Measurements from ENCODE around the gene PIK3R4.

The PIK3R4 gene

GRCh38 chr3:130770644-130771043 lies 24.0 kb upstream of the PIK3R4 start:
- no peaks in the 10 kb centered on the region for H3K36me3 Mint-ChIP-seq (ENCODE audit: low read depth)
- H3K9me3 Mint-ChIP-seq: no peaks in the 10 kb centered on the region
- peaks cover 3% of the 10 kb centered on the region for H3K27me3 Mint-ChIP-seq (ENCODE audit: low read depth)
- no peak overlapping the region for H3K4me3 Mint-ChIP-seq
- no peaks in the 10 kb centered on the region for H3K4me1 Mint-ChIP-seq
- no peak overlapping the region for H3K27ac Mint-ChIP-seq
- TF ChIP-seq CTCF (IDR thresholded peaks at IDR 0.05; ENCODE audit: unreplicated experiment in 3 of 3): no peak

GRCh38 chr3:130761730-130762311 lies 15.2 kb upstream of the PIK3R4 start:
- Mint-ChIP-seq H3K27ac (no peak overlapping the region), H3K4me1 (peaks cover 5% of the 10 kb centered on the region), H3K4me3 (no peak overlapping the region), H3K9me3 (no peaks in the 10 kb centered on the region), H3K27me3 (ENCODE audit: low read depth) (no peaks in the 10 kb centered on the region), H3K36me3 (ENCODE audit: low read depth) (no peaks in the 10 kb centered on the region)
- no peak for TF ChIP-seq CTCF (IDR thresholded peaks at IDR 0.05; ENCODE audit: unreplicated experiment in 3 of 3)

GRCh38 chr3:130760922-130761321 lies 14.3 kb upstream of the PIK3R4 start:
- Mint-ChIP-seq H3K36me3 (ENCODE audit: low read depth) (no peaks in the 10 kb centered on the region), H3K27me3 (ENCODE audit: low read depth) (no peaks in the 10 kb centered on the region), H3K4me1 (peaks cover 5% of the 10 kb centered on the region), H3K9me3 (no peaks in the 10 kb centered on the region), H3K4me3 (no peak overlapping the region), H3K27ac (peak overlapping the region in 2 of 3 experiments; percentile 13 to 67)
- TF ChIP-seq CTCF (IDR thresholded peaks at IDR 0.05; ENCODE audit: unreplicated experiment in 3 of 3): no peak

GRCh38 chr3:130759692-130760338 lies 13.2 kb upstream of the PIK3R4 start:
- Mint-ChIP-seq H3K36me3 (ENCODE audit: low read depth) (no peaks in the 10 kb centered on the region), H3K27ac (peak overlapping the region; percentile 77 to 97 (median 80)), H3K9me3 (no peaks in the 10 kb centered on the region)

GRCh38 chr3:130758624-130759369 lies 12.2 kb upstream of the PIK3R4 start:
- H3K27ac Mint-ChIP-seq: peak overlapping the region; percentile 67 to 97 (median 91)
- peak overlapping the region in 2 of 3 experiments; percentile 25 to 30 for H3K4me3 Mint-ChIP-seq
- H3K4me1 Mint-ChIP-seq: peaks cover 5% of the 10 kb centered on the region
- H3K9me3 Mint-ChIP-seq: no peaks in the 10 kb centered on the region
- no peak for TF ChIP-seq CTCF (IDR thresholded peaks at IDR 0.05; ENCODE audit: unreplicated experiment in 3 of 3)
- H3K36me3 Mint-ChIP-seq (ENCODE audit: low read depth): no peaks in the 10 kb centered on the region
- no peaks in the 10 kb centered on the region for H3K27me3 Mint-ChIP-seq (ENCODE audit: low read depth)

More at GRCh38 chr3:130759692-130760338, 13.2 kb upstream of the PIK3R4 start:
- H3K27me3 Mint-ChIP-seq (ENCODE audit: low read depth): no peaks in the 10 kb centered on the region
- H3K4me3 Mint-ChIP-seq: no peak overlapping the region
- H3K4me1 Mint-ChIP-seq: peaks cover 5% of the 10 kb centered on the region
- peak; percentile 77 to 86 (median 83) for TF ChIP-seq CTCF (IDR thresholded peaks at IDR 0.05; ENCODE audit: unreplicated experiment in 3 of 3)
